ENCODE measurements around the gene SLC25A12. TPM values are rescaled to one million over a fixed set of nuclear protein-coding genes. Genes with fewer than 3 reads are reported as not detected.

The SLC25A12 gene
- total RNA-seq, 2 experiments from 2014 or later = 16.2 to 18.3 TPM

- no peaks in the 10 kb centered on the region for H3K9me3 Mint-ChIP-seq
- intact Hi-C loops (cut with micrococcal nuclease) = no loop called here
- no peaks in the 10 kb centered on the region for H3K27me3 Mint-ChIP-seq
- TF ChIP-seq CTCF (IDR thresholded peaks at IDR 0.05) = no peak
- no peak overlapping the region for H3K4me3 Mint-ChIP-seq
- H3K27ac Mint-ChIP-seq = no peak overlapping the region
- peaks cover 20% of the 10 kb centered on the region for H3K36me3 Mint-ChIP-seq (ENCODE audit: low read depth)
- ATAC-seq = peak; percentile 53
- no peak for DNase-seq
- CTCF ChIA-PET = no interaction called here
- POLR2A ChIA-PET = no interaction called here
- peaks cover 8% of the 10 kb centered on the region for H3K4me1 Mint-ChIP-seq (ENCODE audit: low read depth)
Measured at GRCh38 chr2:171741189-171741588, 152.9 kb downstream of the SLC25A12 start.

DNA sequence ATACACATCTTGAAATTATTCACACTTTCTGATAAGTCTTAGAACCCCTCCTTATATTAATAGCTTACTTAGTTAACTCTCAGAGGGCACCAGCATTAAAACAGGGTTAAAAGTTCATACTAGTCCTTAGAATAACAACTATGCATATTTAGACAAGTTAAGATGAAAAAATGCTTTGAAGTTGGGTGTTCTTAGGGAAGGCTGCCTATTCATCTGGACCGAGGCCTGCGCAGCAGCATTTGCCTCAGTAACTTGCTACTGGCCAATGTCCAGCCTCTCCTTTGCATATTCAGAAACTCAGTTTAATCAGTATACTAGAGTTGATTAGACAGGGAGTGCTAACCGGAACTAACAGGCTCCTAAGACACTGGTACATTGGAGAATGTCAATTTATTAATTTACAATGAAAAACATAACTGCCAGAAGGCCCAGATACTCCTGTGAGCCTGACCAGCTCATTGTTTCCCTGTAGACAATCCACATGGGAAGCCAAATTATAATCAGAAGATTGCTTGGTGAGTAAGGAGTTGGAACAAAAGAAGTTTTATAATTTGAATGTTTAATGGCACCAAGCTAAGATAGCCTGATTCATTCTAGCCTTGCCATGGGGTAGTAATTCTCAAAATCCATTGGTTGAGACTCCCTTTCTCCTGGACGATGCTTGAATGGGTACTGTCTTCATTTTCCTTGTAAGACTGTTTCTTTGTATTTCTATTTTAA lies 157.9 kb downstream of the SLC25A12 start:
- ATAC-seq (no peak), DNase-seq (no peak)
- no peak overlapping the region for H3K27ac Mint-ChIP-seq
- intact Hi-C loops (cut with micrococcal nuclease) = no loop called here
- peaks cover 37% of the 10 kb centered on the region for H3K36me3 Mint-ChIP-seq (ENCODE audit: low read depth)
- no peaks in the 10 kb centered on the region for H3K9me3 Mint-ChIP-seq
- TF ChIP-seq CTCF (IDR thresholded peaks at IDR 0.05) = no peak
- H3K4me1 Mint-ChIP-seq (ENCODE audit: low read depth) = peaks cover 4% of the 10 kb centered on the region
- ChIA-PET CTCF (no interaction called here), POLR2A (no interaction called here)
- no peaks in the 10 kb centered on the region for H3K27me3 Mint-ChIP-seq
- H3K4me3 Mint-ChIP-seq = no peak overlapping the region

Other genes starting within 250 kb of the SLC25A12 start
- gene DYNC1I2, start 206.8 kb downstream of the SLC25A12 start, total RNA-seq = 10 to 100 TPM; 39.9 to 40.0 TPM
- gene HAT1, start 28.2 kb upstream of the SLC25A12 start, total RNA-seq = 10 to 100 TPM; 75.2 to 79.4 TPM
- gene METAP1D, start 105.7 kb upstream of the SLC25A12 start, total RNA-seq = 1 to 10 TPM; 5.4 to 8.8 TPM
- gene DLX1, start 191.3 kb upstream of the SLC25A12 start, total RNA-seq = not detected
- not detected for gene DLX2, start 208.7 kb upstream of the SLC25A12 start, total RNA-seq